ENCODE data around the gene ERBB4.

DNA sequence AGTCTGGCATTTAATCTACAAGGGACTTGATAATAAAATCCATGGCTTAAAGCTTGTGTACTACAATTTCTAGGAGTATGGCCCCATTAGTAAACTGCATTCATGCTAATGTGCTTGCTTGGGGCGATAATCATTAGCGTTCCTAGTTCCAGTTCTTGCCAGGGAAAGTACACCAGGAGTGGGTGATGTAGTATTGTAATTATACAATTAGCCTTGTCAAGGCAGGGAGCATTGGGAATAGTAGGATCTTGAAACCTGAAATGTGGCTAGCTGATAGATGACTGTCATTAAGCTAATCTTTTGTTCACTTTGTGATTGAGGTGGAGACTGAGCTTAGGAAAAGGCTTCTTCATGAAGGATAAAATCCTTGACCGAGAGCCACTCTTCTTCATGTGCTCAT, 993.0 kb downstream of the ERBB4 start:
- TF ChIP-seq, protein P1, sequence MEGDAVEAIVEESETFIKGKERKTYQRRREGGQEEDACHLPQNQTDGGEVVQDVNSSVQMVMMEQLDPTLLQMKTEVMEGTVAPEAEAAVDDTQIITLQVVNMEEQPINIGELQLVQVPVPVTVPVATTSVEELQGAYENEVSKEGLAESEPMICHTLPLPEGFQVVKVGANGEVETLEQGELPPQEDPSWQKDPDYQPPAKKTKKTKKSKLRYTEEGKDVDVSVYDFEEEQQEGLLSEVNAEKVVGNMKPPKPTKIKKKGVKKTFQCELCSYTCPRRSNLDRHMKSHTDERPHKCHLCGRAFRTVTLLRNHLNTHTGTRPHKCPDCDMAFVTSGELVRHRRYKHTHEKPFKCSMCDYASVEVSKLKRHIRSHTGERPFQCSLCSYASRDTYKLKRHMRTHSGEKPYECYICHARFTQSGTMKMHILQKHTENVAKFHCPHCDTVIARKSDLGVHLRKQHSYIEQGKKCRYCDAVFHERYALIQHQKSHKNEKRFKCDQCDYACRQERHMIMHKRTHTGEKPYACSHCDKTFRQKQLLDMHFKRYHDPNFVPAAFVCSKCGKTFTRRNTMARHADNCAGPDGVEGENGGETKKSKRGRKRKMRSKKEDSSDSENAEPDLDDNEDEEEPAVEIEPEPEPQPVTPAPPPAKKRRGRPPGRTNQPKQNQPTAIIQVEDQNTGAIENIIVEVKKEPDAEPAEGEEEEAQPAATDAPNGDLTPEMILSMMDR (IDR thresholded peaks at IDR 0.05) = no peak
- no peak for TF ChIP-seq ZFX (IDR thresholded peaks at IDR 0.05; ENCODE audit: borderline replicate concordance)

Measured in 22Rv1 (cell line).